WTC11 (cell line): ENCODE measurements around the gene TYSND1. TPM values are rescaled to one million over a fixed set of nuclear protein-coding genes. Genes with fewer than 3 reads are reported as not detected.

Source experiments
- ATAC-seq: fragments of 200-7000 bp; cut with Tn5 transposase; 2 replicates; pipeline ENCODE4 v1.10.0; 2021; ENCODE audit warnings: mild to moderate bottlenecking, moderate library complexity
- CTCF ChIA-PET: fragments of 300-600 bp; sonication (Branson Sonifier 250); formaldehyde crosslinking; loops from one replicate; lab custom pipeline; 2021; ENCODE audit warnings: antibody characterized with exemption; lab: Charles Lee
- POLR2A ChIA-PET: fragments of 350-600 bp; sonication (Branson Sonifier 250); formaldehyde crosslinking; loops from one replicate; lab custom pipeline; 2021; ENCODE audit warnings: antibody characterized with exemption; lab: Charles Lee
- DNase-seq: peaks from one replicate; pipeline ENCODE4 v3.0.0; 2021; ENCODE audit warnings: low spot score
- H3K27ac Mint-ChIP-seq: 2 replicates; pipeline ENCODE4 v1.8.0; 2021; ENCODE audit warnings: mixed read lengths
- H3K27me3 Mint-ChIP-seq: 2 replicates; pipeline ENCODE4 v1.8.0; 2021; ENCODE audit warnings: low read depth, mild to moderate bottlenecking, moderate library complexity, mixed read lengths
- H3K36me3 Mint-ChIP-seq: 2 replicates; pipeline ENCODE4 v1.8.0; 2021; ENCODE audit warnings: mixed read lengths
- H3K4me1 Mint-ChIP-seq: 2 replicates; pipeline ENCODE4 v1.8.0; 2022; ENCODE audit warnings: mixed read lengths
- H3K4me3 Mint-ChIP-seq: 2 replicates; pipeline ENCODE4 v1.8.0; 2021; ENCODE audit warnings: mild to moderate bottlenecking, moderate library complexity, mixed read lengths
- H3K9me3 Mint-ChIP-seq: 2 replicates; pipeline ENCODE4 v1.8.0; 2021; ENCODE audit warnings: mixed read lengths
- CREB1 ChIP-seq: sonication (generic); formaldehyde crosslinking; IDR thresholded peaks from 2 replicates; pipeline ENCODE4 v1.8.0; 2023; ENCODE audit warnings: mild to moderate bottlenecking, missing genetic modification reagents
- CREM ChIP-seq: sonication (generic); formaldehyde crosslinking; IDR thresholded peaks from 2 replicates; pipeline ENCODE4 v1.8.1; 2022; ENCODE audit warnings: mild to moderate bottlenecking, missing genetic modification reagents, moderate library complexity
- E2F1 ChIP-seq: sonication (generic); formaldehyde crosslinking; IDR thresholded peaks from 2 replicates; pipeline ENCODE4 v1.8.0; 2022; ENCODE audit warnings: mild to moderate bottlenecking, missing genetic modification reagents
- E2F4 ChIP-seq: sonication (generic); formaldehyde crosslinking; IDR thresholded peaks from 2 replicates; pipeline ENCODE4 v1.8.1; 2022; ENCODE audit warnings: low read depth, mild to moderate bottlenecking, moderate library complexity, missing genetic modification reagents, borderline replicate concordance
- ESRRA ChIP-seq: sonication (generic); formaldehyde crosslinking; IDR thresholded peaks from 2 replicates; pipeline ENCODE4 v1.8.1; 2022; ENCODE audit warnings: mild to moderate bottlenecking, missing genetic modification reagents, borderline replicate concordance
- GRHL2 ChIP-seq: fragments of 250-450 bp; sonication (Bioruptor Pico); IDR thresholded peaks from 2 replicates; pipeline ENCODE4 v1.8.0; 2022; ENCODE audit warnings: mild to moderate bottlenecking, moderate library complexity; ENCODE audit not compliant: insufficient replicate concordance, severe bottlenecking
- HMGA2 ChIP-seq: fragments of 250-450 bp; sonication (Bioruptor Pico); IDR thresholded peaks from 2 replicates; pipeline ENCODE4 v1.4.0; 2021; ENCODE audit warnings: mild to moderate bottlenecking, moderate library complexity
- JAZF1 ChIP-seq: fragments of 250-450 bp; sonication (Bioruptor Pico); IDR thresholded peaks from 2 replicates; pipeline ENCODE4 v1.9.0; 2021; ENCODE audit warnings: moderate library complexity, mild to moderate bottlenecking, inconsistent platforms
- MYBL2 ChIP-seq: sonication (generic); formaldehyde crosslinking; IDR thresholded peaks from 2 replicates; pipeline ENCODE4 v1.8.1; 2023; ENCODE audit warnings: mild to moderate bottlenecking, moderate library complexity, missing genetic modification reagents
- PRRX2 ChIP-seq: fragments of 250-450 bp; sonication (Bioruptor Pico); IDR thresholded peaks from 2 replicates; pipeline ENCODE4 v1.8.0; 2021; ENCODE audit warnings: mild to moderate bottlenecking
- SMAD4 ChIP-seq: sonication (generic); formaldehyde crosslinking; IDR thresholded peaks from 2 replicates; pipeline ENCODE4 v1.8.0; 2022; ENCODE audit warnings: mild to moderate bottlenecking, missing genetic modification reagents
- STAT6 ChIP-seq: sonication (generic); formaldehyde crosslinking; conservative IDR thresholded peaks from 2 replicates; pipeline ENCODE4 v1.8.1; 2023; ENCODE audit warnings: mild to moderate bottlenecking, low read depth, missing genetic modification reagents, moderate library complexity
- USF2 ChIP-seq: sonication (generic); formaldehyde crosslinking; IDR thresholded peaks from 2 replicates; pipeline ENCODE4 v1.8.1; 2023; ENCODE audit warnings: mild to moderate bottlenecking, missing genetic modification reagents, moderate library complexity
- ZNF281 ChIP-seq: sonication (generic); formaldehyde crosslinking; IDR thresholded peaks from 2 replicates; pipeline ENCODE4 v1.8.0; 2023; ENCODE audit warnings: mild to moderate bottlenecking, missing genetic modification reagents
- ZNF512 ChIP-seq: sonication (generic); formaldehyde crosslinking; IDR thresholded peaks from 2 replicates; pipeline ENCODE4 v1.8.1; 2022; ENCODE audit warnings: missing genetic modification reagents, borderline replicate concordance
- total RNA-seq: library from RNA; stranded (reverse); gene quantifications from 3 replicates; pipeline ENCODE4 v1.2.3, GENCODE V29; 2021
- TF ChIP-seq, protein P1 (sequence below): sonication (generic); formaldehyde crosslinking; IDR thresholded peaks from 2 replicates; pipeline ENCODE4 v1.8.0; 2023; ENCODE audit warnings: missing genetic modification reagents
- TF ChIP-seq, protein P2 (sequence below): fragments of 250-450 bp; sonication (Bioruptor Pico); IDR thresholded peaks from 2 replicates; pipeline ENCODE4 v2.1.2; 2022; ENCODE audit warnings: mild to moderate bottlenecking, moderate library complexity

The TYSND1 gene
- total RNA-seq, 1 experiment from 2014 or later, result 18.9 TPM

DNA sequence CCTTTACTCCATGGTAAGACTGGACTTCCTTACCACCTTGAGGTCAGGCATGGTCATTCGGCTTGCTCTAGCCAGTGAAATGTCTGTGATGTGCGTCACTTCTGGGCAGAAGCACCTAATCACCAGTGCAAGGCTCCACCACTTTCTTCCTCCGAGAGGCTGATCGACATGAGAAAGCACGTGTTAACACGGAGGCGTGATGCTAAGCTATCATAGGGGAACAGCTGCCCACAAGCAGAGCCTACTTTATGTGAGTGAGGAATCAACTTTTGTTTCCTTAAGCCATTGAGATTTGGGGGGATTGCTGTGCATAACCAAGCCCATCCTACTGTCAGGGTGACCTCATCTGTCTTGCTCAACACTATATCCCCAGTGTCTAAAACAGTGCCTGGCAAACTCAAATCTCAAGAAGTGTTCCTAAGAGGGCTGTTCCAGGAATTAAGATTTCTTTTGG is 46.9 kb upstream of the TYSND1 start (continued):
- no peak for TF ChIP-seq USF2 (CRISPR knock-in tag)
- no peak for TF ChIP-seq ZNF281 (CRISPR knock-in tag)
- TF ChIP-seq SMAD4 (CRISPR knock-in tag), result no peak
- TF ChIP-seq, protein P1, sequence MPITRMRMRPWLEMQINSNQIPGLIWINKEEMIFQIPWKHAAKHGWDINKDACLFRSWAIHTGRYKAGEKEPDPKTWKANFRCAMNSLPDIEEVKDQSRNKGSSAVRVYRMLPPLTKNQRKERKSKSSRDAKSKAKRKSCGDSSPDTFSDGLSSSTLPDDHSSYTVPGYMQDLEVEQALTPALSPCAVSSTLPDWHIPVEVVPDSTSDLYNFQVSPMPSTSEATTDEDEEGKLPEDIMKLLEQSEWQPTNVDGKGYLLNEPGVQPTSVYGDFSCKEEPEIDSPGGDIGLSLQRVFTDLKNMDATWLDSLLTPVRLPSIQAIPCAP (CRISPR knock-in tag), result no peak
- no peak for TF ChIP-seq HMGA2 (CRISPR knock-in tag)
- TF ChIP-seq, all 79 proteins: peak for 0

GRCh38 chr10:70192326-70192968 is 45.9 kb upstream of the TYSND1 start:
- TF ChIP-seq JAZF1 (CRISPR knock-in tag) (no peak), PRRX2 (no peak), ESRRA (CRISPR knock-in tag) (no peak), E2F4 (CRISPR knock-in tag) (no peak), ZNF512 (CRISPR knock-in tag) (no peak), GRHL2 (CRISPR knock-in tag) (no peak), CREB1 (CRISPR knock-in tag) (no peak), MYBL2 (CRISPR knock-in tag) (no peak), E2F1 (CRISPR knock-in tag) (no peak), SMAD4 (CRISPR knock-in tag) (no peak), ZNF281 (CRISPR knock-in tag) (no peak), CREM (CRISPR knock-in tag) (no peak), STAT6 (CRISPR knock-in tag) (no peak)
- TF ChIP-seq, protein P2, sequence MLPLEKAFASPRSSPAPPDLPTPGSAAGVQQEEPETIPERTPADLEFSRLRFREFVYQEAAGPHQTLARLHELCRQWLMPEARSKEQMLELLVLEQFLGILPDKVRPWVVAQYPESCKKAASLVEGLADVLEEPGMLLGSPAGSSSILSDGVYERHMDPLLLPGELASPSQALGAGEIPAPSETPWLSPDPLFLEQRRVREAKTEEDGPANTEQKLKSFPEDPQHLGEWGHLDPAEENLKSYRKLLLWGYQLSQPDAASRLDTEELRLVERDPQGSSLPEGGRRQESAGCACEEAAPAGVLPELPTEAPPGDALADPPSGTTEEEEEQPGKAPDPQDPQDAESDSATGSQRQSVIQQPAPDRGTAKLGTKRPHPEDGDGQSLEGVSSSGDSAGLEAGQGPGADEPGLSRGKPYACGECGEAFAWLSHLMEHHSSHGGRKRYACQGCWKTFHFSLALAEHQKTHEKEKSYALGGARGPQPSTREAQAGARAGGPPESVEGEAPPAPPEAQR (CRISPR knock-in tag), result no peak
- DNase-seq, result no peak
- H3K27me3 Mint-ChIP-seq, result no peaks in the 10 kb centered on the region
- H3K9me3 Mint-ChIP-seq, result no peaks in the 10 kb centered on the region
- ChIA-PET POLR2A (no interaction called here), CTCF (interaction anchor here (0.6 to 1.2 kb wide), 9 partner anchors 22 to 287 kb away, joined by 3 to 6 read pairs (median 3); partner anchors contain the start of genes SAR1A and TYSND1)
- no peak for ATAC-seq
- no peak overlapping the region for H3K4me3 Mint-ChIP-seq
- peaks cover 9% of the 10 kb centered on the region for H3K4me1 Mint-ChIP-seq
- no peak overlapping the region; the same call in 1 of the 2 replicates for H3K27ac Mint-ChIP-seq
- H3K36me3 Mint-ChIP-seq, result no peaks in the 10 kb centered on the region
